ENCODE measurements around the gene CADM1.

DNA sequence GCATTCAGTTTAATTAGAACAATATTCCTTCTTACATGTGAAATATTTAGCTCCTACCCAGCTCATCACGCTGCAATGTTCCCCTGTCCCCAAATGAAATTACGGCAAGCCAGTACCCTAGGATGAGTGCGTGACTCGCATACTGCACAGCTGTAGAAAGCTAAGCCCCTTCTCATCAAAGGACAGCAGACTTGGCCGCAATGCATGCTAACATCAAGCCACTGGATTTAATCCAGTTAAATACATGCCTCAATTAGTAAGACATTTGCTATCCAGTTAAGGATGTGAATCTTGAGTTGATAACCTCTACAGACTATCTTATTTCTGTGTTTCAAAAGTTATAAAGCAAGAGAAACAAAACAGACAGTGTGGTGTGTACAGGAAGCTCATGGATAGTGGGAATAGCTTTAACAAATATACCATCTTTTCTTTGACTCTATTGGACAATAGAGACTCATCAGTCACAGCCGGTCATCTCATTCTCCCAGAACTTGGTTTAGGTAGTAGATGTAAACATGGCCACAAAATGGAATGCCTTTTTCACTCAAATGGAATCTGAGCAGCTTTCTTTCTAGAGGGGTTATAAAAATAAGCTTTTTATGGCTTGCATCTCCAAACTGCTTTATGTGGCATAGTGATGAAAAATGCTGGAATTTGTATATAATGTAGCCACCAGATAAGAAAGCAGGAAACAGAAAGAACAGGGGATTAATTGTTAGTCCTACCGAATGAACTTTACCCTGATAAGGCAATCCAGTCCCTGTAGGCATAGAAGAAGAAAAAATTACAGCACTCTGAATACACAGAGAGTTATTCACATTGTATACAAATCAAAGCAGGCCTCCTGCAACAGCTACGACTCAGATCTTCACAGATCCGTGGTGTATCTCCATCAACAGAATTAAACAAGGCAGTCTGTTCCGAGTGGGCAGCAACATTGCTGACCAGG, 224.1 kb downstream of the CADM1 start:
- TF ChIP-seq, protein P1, sequence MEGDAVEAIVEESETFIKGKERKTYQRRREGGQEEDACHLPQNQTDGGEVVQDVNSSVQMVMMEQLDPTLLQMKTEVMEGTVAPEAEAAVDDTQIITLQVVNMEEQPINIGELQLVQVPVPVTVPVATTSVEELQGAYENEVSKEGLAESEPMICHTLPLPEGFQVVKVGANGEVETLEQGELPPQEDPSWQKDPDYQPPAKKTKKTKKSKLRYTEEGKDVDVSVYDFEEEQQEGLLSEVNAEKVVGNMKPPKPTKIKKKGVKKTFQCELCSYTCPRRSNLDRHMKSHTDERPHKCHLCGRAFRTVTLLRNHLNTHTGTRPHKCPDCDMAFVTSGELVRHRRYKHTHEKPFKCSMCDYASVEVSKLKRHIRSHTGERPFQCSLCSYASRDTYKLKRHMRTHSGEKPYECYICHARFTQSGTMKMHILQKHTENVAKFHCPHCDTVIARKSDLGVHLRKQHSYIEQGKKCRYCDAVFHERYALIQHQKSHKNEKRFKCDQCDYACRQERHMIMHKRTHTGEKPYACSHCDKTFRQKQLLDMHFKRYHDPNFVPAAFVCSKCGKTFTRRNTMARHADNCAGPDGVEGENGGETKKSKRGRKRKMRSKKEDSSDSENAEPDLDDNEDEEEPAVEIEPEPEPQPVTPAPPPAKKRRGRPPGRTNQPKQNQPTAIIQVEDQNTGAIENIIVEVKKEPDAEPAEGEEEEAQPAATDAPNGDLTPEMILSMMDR (IDR thresholded peaks at IDR 0.05), result no peak
- no peak for TF ChIP-seq POLR2A (IDR thresholded peaks at IDR 0.05)

Data from right lobe of liver (tissue), 4 donors.